SU-DHL-6 (cell line): ENCODE measurements around the gene ZNF565.
A peak's percentile ranks its signal among the peaks of the same experiment; 100 is the strongest.

Experiments used
- H2AFZ ChIP-seq: fragments of 200-600 bp; sonication (generic); 2 replicates; pipeline ENCODE4 v1.6.1; 2014; ENCODE audit warnings: low read depth, mild to moderate bottlenecking, moderate library complexity, mixed read lengths, antibody characterized with exemption, low read length; ENCODE audit not compliant: severe bottlenecking
- H3F3A ChIP-seq: fragments of 200-600 bp; shearing (Covaris generic); 2 replicates; pipeline ENCODE4 v1.6.0; 2016; ENCODE audit warnings: antibody characterized with exemption, mild to moderate bottlenecking; ENCODE audit not compliant: insufficient read depth
- H3K27ac ChIP-seq: fragments of 200-600 bp; sonication (generic); 2 replicates; pipeline ENCODE4 v1.5.1; 2016; ENCODE audit warnings: low read depth, mild to moderate bottlenecking, low read length, moderate library complexity, mixed read lengths
- H3K27me3 ChIP-seq: fragments of 200-600 bp; sonication (generic), shearing (Covaris generic); 2 replicates; pipeline ENCODE4 v1.6.0; 2014; ENCODE audit warnings: mild to moderate bottlenecking, low read length
- H3K36me3 ChIP-seq: fragments of 200-600 bp; sonication (generic); 2 replicates; pipeline ENCODE4 v1.6.1; 2014; ENCODE audit warnings: mild to moderate bottlenecking, low read length, mixed read lengths
- H3K4me2 ChIP-seq: fragments of 300-600, 200-600 bp; shearing (Covaris generic), sonication (generic); 2 replicates; pipeline ENCODE4 v1.6.0; 2014; ENCODE audit warnings: low read length, low read depth, mild to moderate bottlenecking; ENCODE audit not compliant: poor library complexity, severe bottlenecking
- H3K4me3 ChIP-seq: fragments of 200-600 bp; sonication (generic); 2 replicates; pipeline ENCODE4 v1.5.1; 2014; ENCODE audit warnings: antibody characterized with exemption, low read length, mild to moderate bottlenecking, mixed read lengths; ENCODE audit not compliant: insufficient read depth, poor library complexity, severe bottlenecking
- H3K79me2 ChIP-seq: fragments of 200-600 bp; sonication (generic); 2 replicates; pipeline ENCODE4 v1.6.1; 2014; ENCODE audit warnings: mild to moderate bottlenecking, low read length, moderate library complexity; ENCODE audit not compliant: insufficient read depth
- H3K9ac ChIP-seq: fragments of 200-600 bp; sonication (generic); 2 replicates; pipeline ENCODE4 v1.7.0; 2014; ENCODE audit warnings: mild to moderate bottlenecking, low read length
- H3K9me2 ChIP-seq: fragments of 200-600 bp; sonication (generic); replicated peaks from 2 replicates; pipeline ENCODE4 v1.6.1; 2014; ENCODE audit warnings: low read length; ENCODE audit not compliant: insufficient read depth
- H3K9me3 ChIP-seq: fragments of 200-600 bp; sonication (generic); 2 replicates; pipeline ENCODE4 v1.6.1; 2014; ENCODE audit warnings: low read length, mixed read lengths; ENCODE audit not compliant: insufficient read depth
- H4K20me1 ChIP-seq: fragments of 200-600 bp; sonication (generic); 2 replicates; pipeline ENCODE4 v1.6.1; 2014; ENCODE audit warnings: low read depth, mild to moderate bottlenecking, antibody characterized with exemption, low read length, moderate library complexity, mixed read lengths
- EZH2phosphoT487 ChIP-seq: fragments of 200-600 bp; sonication (generic), shearing (Covaris generic); conservative IDR thresholded peaks from 2 replicates; pipeline ENCODE4 v1.6.1; 2018; ENCODE audit warnings: mild to moderate bottlenecking, antibody characterized with exemption, low read length, moderate library complexity, mixed read lengths
- TF ChIP-seq, protein P1 (sequence below): fragments of 200-600 bp; sonication (generic); IDR thresholded peaks from one replicate; pipeline ENCODE4 v1.5.1; 2017; ENCODE audit warnings: antibody characterized with exemption, mild to moderate bottlenecking, low read length, moderate library complexity; ENCODE audit not compliant: insufficient read depth, poor library complexity, severe bottlenecking

Gene ZNF565

DNA sequence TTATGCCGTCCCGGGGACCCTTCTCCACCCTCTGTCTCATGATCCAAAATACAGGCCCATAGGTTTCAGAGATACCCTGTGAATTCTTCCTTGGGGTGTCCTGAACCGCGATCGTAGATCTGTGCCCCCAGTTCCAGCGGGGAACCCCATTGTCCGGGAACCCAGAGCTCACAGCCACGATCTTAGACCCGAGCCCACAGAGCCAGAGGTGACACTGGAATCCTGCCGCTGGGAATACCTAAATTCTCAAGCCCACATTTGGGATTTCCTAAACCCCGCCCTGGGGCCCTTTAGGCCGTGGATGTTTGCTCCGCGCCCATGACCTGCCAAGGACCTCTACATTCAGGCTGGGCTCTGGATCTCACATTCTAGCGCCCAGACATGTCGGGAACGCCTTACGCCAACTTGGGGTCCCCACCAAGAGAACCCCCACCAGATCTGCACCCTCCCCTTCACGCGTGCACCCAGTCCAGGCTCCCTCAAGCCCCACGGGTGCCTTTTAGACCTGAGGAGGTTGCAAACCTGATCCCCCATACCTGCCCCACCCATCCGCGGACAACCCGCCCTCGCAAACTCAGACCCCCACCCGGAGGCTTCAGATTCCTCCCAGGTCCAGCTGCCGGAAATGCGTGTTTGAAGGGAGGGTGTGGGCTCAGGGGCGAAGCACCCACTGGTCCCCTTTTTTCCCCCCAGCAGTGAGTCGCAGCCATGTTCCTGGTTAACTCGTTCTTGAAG is 74.0 kb downstream of the ZNF565 start:
- H3K79me2 ChIP-seq: peaks cover 13% of the 10 kb centered on the region; the same call in 1 of the 2 replicates
- peak overlapping the region; percentile 66 for H2AFZ ChIP-seq
- TF ChIP-seq, protein P1, sequence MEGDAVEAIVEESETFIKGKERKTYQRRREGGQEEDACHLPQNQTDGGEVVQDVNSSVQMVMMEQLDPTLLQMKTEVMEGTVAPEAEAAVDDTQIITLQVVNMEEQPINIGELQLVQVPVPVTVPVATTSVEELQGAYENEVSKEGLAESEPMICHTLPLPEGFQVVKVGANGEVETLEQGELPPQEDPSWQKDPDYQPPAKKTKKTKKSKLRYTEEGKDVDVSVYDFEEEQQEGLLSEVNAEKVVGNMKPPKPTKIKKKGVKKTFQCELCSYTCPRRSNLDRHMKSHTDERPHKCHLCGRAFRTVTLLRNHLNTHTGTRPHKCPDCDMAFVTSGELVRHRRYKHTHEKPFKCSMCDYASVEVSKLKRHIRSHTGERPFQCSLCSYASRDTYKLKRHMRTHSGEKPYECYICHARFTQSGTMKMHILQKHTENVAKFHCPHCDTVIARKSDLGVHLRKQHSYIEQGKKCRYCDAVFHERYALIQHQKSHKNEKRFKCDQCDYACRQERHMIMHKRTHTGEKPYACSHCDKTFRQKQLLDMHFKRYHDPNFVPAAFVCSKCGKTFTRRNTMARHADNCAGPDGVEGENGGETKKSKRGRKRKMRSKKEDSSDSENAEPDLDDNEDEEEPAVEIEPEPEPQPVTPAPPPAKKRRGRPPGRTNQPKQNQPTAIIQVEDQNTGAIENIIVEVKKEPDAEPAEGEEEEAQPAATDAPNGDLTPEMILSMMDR: no peak
- no peak for TF ChIP-seq EZH2phosphoT487
- no peaks in the 10 kb centered on the region for H4K20me1 ChIP-seq
- H3K36me3 ChIP-seq: no peaks in the 10 kb centered on the region
- H3K4me3 ChIP-seq: peak overlapping the region; percentile 93
- H3K27me3 ChIP-seq: no peaks in the 10 kb centered on the region
- peak overlapping the region; percentile 73 for H3K4me2 ChIP-seq
- peak overlapping the region; percentile 68 for H3K27ac ChIP-seq
- H3F3A ChIP-seq: peaks cover 7% of the 10 kb centered on the region; the same call in 1 of the 2 replicates
- peak overlapping the region; percentile 91 for H3K9ac ChIP-seq
- H3K9me3 ChIP-seq: no peaks in the 10 kb centered on the region
- H3K9me2 ChIP-seq: no peaks in the 10 kb centered on the region

DNA sequence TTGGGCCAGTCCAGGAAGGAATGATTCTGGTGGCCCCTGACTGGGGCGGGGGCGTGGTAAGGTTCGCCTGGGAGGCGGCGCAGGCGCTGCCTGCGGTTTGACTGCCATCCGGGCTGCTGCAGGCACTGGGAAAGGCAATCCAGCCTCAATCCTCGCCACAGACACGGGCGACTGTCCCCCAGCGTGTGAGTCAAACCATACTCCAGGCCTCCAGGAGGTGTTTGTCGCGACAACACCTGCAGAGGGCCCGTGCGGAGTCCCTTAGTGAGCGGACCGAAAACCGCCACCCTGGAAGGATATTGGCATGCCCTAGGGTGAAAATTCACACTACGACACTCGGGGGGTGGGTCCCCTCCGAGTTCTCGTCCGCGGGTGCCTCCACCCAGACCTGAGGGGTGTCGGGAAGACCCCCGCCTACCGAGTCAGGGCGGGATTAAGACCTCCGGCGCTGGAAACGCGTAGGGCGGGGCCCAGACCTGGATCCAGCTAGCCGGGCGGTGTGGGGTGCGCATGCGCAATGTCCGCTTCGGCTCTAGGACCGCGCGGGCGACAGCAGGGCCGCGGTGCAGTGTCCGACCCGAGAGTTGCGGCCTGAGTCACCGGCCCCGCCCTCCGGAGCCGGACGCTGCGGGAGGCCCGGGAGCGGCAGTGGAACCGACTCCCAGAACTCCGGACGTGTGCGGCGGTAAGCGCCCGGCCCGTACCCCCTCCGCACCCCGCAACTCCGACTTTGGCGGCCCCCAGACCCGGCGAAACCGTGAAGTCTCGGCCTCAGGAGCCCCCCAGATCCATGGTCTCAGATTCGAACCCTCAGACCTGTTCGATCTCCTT is 74.8 kb downstream of the ZNF565 start, which contains the start of gene CAPNS1:
Gene CAPNS1, plus strand, starts transcription at position 594 of the 831 bp plus-strand sequence. CDS start 946 bp downstream, outside the sequence.
- peaks cover 13% of the 10 kb centered on the region; the same call in 1 of the 2 replicates for H3K79me2 ChIP-seq
- H3K27ac ChIP-seq: peak within 1 kb of the TSS; percentile 68
- peak within 1 kb of the TSS; percentile 87 for H2AFZ ChIP-seq
- H3K36me3 ChIP-seq: no peaks in the 10 kb centered on the region
- H4K20me1 ChIP-seq: no peaks in the 10 kb centered on the region
- H3K9me3 ChIP-seq: no peaks in the 10 kb centered on the region
- no peak for TF ChIP-seq EZH2phosphoT487
- TF ChIP-seq, protein P1: no peak
- H3F3A ChIP-seq: peaks cover 7% of the 10 kb centered on the region; the same call in 1 of the 2 replicates
- no peaks in the 10 kb centered on the region for H3K9me2 ChIP-seq
- H3K27me3 ChIP-seq: no peaks in the 10 kb centered on the region
- H3K4me2 ChIP-seq: peak within 1 kb of the TSS; percentile 76
- H3K9ac ChIP-seq: peak within 1 kb of the TSS; percentile 91
- H3K4me3 ChIP-seq: peak within 1 kb of the TSS; percentile 93

DNA sequence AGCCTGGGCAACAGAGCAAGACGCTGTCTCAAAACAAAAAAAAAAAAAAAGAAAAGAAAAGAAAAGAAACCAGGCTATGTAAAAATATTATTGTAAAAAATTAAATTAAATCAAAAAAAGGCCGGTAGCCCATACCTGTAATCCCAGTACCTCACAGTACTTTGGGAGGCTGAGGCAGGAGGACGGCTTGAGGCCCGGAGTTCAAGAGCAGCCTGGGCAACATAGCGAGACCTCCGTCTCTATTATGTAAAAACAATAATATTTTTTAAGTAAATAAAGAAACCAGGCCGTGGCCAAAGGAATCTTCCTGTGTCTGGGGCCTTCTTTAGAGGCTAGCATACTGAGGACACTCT is 75.4 kb downstream of the ZNF565 start:
- Histone ChIP-seq H3K27ac (peak overlapping the region; percentile 49), H3K4me2 (peak overlapping the region; percentile 76), H3K27me3 (no peaks in the 10 kb centered on the region), H3K36me3 (no peaks in the 10 kb centered on the region), H3K79me2 (peaks cover 13% of the 10 kb centered on the region; the same call in 1 of the 2 replicates), H3K9ac (peak overlapping the region; percentile 91), H3F3A (peaks cover 7% of the 10 kb centered on the region; the same call in 1 of the 2 replicates), H3K4me3 (peak overlapping the region; percentile 93), H3K9me2 (no peaks in the 10 kb centered on the region), H2AFZ (peak overlapping the region; percentile 87), H4K20me1 (no peaks in the 10 kb centered on the region), H3K9me3 (no peaks in the 10 kb centered on the region)
- TF ChIP-seq, protein P1: no peak
- no peak for TF ChIP-seq EZH2phosphoT487
